ENCODE measurements around the gene FXYD5.
"Not testable (repeated sequence)": the region's sequence is repeated elsewhere in the genome, so short reads cannot be mapped to it uniquely, and the experiment has no call there.

FXYD5 gene

DNA sequence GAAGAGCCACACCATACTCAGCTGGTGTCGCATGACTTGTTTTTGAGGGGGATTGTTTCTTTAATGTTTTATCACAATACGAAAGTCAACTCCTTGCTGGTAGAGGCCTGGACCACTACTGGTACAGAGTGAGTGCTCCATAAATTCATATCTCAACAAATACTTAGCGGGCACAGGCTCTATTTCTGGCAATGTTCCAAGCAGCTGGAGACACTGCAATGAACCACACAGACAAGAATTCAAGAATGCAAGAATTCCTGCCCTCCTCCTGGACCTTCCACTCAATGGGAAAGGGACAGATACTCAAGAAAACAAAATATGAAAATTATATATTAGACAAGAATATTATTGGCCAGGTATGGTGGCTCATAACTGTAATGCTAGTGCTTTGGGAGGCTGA lies 5.1 kb upstream of the FXYD5 start:
- no peak overlapping the region for H3K4me3 ChIP-seq (ENCODE audit: low read length)
- TF ChIP-seq ZNF274 (IDR thresholded peaks at IDR 0.05; ENCODE audit: low read depth, low read length) = no peak

DNA sequence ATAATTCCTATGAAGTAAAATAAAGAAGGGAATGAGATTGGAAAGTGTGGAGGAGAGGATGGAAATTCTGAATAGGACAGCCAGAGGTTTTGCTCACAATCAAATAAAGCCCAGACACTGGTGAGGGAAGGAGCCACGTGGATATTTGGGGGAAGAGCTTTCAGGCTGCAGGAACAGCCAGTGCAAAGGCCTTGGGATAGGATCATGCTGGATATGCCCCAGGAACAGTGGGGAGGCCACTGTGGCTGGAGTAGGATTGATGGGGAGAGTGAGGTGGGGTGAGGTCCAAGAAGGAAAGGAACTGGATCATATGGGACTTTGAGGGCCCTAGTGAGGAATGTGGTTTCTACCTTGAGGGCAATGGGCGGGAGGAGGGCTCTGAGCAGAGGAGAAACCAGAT lies 4.1 kb upstream of the FXYD5 start:
- TF ChIP-seq ZNF274 (IDR thresholded peaks at IDR 0.05; ENCODE audit: low read depth, low read length) = no peak
- H3K4me3 ChIP-seq (ENCODE audit: low read length) = no peak overlapping the region

DNA sequence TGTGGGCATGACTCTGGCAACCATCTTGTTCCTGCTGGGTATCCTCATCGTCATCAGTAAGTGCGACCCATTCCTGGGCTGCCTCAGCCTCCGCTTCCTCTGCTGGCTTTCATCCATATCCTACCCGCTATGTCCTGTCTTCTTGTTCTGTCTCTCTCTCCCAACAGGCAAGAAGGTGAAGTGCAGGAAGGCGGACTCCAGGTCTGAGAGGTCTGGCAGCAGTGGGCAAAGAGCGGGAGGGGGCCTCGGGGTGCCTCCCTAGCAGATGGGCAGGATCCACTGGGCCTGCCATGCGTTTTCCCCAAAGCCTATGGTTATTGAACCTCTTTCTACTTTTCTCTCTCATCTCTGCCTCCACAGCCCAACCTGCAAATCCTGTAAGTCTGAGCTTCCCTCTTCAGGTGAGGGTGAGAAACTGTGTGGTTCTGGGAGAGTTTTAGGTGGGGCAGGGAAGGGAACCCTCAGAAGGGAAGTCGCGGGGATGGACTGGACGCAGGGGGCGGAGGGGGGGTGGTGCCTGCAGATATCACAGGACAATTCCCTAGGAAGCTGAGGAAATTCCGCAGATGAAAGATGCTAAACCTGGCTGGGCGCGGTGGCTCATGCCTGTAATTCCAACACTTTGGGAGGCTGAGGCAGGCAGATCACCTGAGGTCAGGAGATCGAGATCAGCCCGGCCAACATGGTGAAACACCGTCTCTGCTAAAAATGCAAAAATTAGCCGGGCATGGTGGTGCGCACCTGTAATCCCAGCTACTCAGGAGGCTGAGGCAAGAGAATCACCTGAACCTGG lies 3.1 kb upstream of the FXYD5 start:
- no peak for TF ChIP-seq ZNF274 (IDR thresholded peaks at IDR 0.05; ENCODE audit: low read depth, low read length)
- no peak overlapping the region for H3K4me3 ChIP-seq (ENCODE audit: low read length)

DNA sequence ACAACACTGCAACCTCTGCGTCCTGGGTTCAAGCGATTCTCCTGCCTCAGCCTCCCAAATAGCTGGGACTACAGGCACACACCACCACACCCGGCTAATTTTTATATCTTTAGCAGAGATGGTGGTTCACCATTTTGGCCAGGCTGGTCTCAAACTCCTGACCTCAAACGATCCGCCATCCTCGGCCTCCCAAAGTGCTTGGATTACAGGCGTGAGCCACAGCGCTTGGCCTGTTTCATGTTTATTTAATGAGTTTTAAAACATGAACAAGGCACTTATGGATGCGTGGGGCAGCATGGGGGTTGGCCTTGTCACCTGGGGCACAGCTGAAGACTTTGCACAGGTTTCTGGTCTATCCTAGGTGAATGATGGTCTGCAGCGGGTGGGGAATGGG lies 1.4 kb upstream of the FXYD5 start:
- not testable (repeated sequence) for H3K4me3 ChIP-seq (ENCODE audit: low read length)

DNA sequence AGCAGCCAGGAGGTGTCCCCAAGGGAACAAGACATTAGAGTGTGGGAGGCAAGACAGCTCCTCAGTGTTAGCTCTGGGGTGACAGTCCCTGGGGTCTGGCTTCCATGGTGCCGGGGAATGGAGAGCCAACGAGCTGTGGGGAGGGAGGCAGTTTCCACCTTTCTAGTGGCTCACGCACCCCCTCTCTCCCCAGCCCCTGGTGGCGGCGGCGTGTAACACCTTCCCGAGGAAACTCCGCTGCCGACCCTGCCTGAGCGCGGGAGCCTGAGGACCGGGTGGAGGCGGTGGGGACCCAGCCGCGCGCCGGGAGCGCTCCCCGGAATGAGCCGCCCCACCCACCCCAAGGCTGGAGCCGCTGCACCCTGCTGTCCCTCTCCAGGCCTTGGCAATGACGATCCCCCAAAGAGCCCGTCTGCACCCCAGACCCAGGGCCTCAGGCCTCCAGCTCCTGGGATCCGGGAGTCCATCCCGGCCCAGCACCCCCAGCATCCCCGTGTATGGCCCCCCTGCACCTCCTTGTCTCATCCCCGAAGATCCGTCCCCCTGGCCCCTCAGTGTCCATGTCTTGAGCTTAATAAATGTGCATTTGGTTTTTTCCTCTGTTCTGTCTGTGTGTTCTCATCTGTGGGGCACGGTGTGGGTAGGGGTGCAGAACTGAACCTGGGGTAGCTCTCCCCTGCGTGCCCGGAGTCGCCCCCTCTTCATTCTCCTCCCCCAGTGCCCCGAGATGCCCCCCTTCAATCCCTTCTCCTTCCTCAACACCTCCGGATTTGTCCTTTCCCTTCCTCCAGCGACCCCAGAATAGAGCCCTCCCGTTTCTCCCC lies 622 bp upstream of the FXYD5 start:
- H3K4me3 ChIP-seq (ENCODE audit: low read length) = peak overlapping the region; percentile 82
- TF ChIP-seq ZNF274 (IDR thresholded peaks at IDR 0.05; ENCODE audit: low read depth, low read length) = no peak

DNA sequence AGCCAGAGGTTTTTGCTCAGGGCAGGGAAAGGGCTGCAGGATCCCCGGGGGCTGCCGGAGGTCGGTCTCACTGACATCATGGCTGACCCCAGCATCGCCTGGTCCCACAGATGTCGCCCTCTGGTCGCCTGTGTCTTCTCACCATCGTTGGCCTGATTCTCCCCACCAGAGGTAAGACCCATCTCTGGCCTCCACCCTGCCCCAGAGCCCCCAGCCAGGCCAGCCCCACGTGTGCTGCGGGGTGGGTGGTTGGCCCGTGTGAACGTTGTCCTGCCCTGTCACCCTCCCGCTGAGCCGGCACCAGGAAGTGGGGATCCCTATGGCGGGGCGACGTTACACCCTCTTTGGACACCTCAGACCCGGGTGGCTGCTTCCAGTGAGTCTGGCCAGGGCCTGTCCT lies 906 bp downstream of the FXYD5 start:
- peak overlapping the region; percentile 82 for H3K4me3 ChIP-seq (ENCODE audit: low read length)
- no peak for TF ChIP-seq ZNF274 (IDR thresholded peaks at IDR 0.05; ENCODE audit: low read depth, low read length)

GRCh38 chr19:35155981-35156672 lies 1.6 kb downstream of the FXYD5 start:
- no peak for TF ChIP-seq ZNF274 (IDR thresholded peaks at IDR 0.05; ENCODE audit: low read depth, low read length)
- peak overlapping the region; percentile 82; the same call in 1 of the 2 replicates for H3K4me3 ChIP-seq (ENCODE audit: low read length)

- no peak for TF ChIP-seq ZNF274 (IDR thresholded peaks at IDR 0.05; ENCODE audit: low read depth, low read length)
- no peak overlapping the region for H3K4me3 ChIP-seq (ENCODE audit: low read length)
Measured at GRCh38 chr19:35156673-35157014, 2.1 kb downstream of the FXYD5 start.

DNA sequence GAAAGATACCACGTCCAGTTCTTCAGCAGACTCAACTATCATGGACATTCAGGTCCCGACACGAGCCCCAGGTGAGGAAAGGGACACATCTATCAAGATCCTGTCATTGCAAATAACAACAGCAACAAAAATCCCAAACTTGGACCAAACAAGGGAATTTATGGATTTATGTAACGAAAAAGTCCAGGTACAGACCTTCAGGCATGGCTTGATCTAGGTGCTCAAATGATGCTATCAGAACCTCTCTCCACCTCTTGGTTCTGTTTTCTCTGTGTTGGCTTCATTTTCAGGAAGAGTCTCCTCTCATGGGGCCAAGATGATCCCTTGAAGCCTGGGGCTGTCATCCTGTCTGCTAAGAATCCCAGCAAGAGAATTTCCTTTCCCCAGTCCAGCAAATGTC lies 2.9 kb downstream of the FXYD5 start:
- TF ChIP-seq ZNF274 (IDR thresholded peaks at IDR 0.05; ENCODE audit: low read depth, low read length) = no peak
- H3K4me3 ChIP-seq (ENCODE audit: low read length) = no peak overlapping the region

- no peak overlapping the region for H3K4me3 ChIP-seq (ENCODE audit: low read length)
Measured at GRCh38 chr19:35159606-35160005, 5.1 kb downstream of the FXYD5 start.

DNA sequence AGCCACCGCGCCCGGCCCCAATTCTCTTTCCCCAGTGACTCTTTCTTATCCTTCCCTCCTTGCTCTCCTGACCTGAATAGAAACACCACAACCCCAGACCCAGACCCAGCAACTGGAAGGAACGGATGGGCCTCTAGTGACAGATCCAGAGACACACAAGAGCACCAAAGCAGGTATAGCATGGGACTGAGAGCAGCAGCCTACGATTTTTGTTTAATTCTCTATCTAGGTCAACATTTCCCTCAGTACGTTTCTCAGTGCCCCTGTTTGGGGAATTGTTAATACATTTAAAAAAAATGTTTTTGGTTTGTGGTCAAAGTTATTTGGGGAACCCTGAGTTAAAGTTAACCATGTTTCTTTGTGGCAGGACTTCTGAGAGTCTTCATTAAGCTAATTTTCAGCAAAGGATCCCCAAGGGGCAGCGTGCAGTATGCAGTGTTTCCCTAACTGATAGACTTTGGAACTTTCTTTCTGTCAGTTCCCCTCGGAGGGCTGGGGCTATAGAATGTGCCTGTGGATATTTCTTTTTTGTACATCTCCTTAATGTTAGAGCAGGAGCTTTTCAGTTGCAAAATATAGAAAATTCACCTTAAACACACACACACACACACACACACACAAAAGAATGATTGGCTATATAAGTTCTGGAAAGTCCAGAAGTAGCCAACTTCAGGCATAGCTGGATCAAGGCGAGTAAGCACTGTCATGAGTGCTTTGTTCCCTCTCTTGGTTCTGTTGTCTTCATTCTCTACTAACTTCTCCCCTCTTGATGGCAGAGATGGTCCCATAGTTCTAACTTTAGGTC lies 6.3 kb downstream of the FXYD5 start:
- TF ChIP-seq ZNF274 (IDR thresholded peaks at IDR 0.05; ENCODE audit: low read depth, low read length) = no peak
- H3K4me3 ChIP-seq (ENCODE audit: low read length) = no peak overlapping the region

More at GRCh38 chr19:35159606-35160005, 5.1 kb downstream of the FXYD5 start:
- no peak for TF ChIP-seq ZNF274 (IDR thresholded peaks at IDR 0.05; ENCODE audit: low read depth, low read length)

- TF ChIP-seq ZNF274 (IDR thresholded peaks at IDR 0.05; ENCODE audit: low read depth, low read length) = no peak
- H3K4me3 ChIP-seq (ENCODE audit: low read length) = no peak overlapping the region
Measured at GRCh38 chr19:35161434-35161743, 6.9 kb downstream of the FXYD5 start.

GRCh38 chr19:35162471-35163326 lies 8.2 kb downstream of the FXYD5 start:
- no peak for TF ChIP-seq ZNF274 (IDR thresholded peaks at IDR 0.05; ENCODE audit: low read depth, low read length)
- no peak overlapping the region for H3K4me3 ChIP-seq (ENCODE audit: low read length)

Measured in GM08714 (cell line).